ENCODE data around the gene TNIK.

- no peak for TF ChIP-seq POLR2A (IDR thresholded peaks at IDR 0.05; ENCODE audit: low read depth, low read length)
- no peak for TF ChIP-seq POLR2AphosphoS5 (IDR thresholded peaks at IDR 0.05; ENCODE audit: low read depth, low read length)
Observed at GRCh38 chr3:171142985-171143384, 317.2 kb downstream of the TNIK start.

Measured in GM12891 (cell line).